K562 (cell line): Measurements from ENCODE around the gene NRSN2. TPM values are rescaled to one million over a fixed set of nuclear protein-coding genes. Genes with fewer than 3 reads are reported as not detected.

ENCODE experiments used
- ATAC-seq: fragments of 200-7000 bp; cut with Tn5 transposase; 3 replicates; pipeline ENCODE4 v1.9.1; 2020; ENCODE audit warnings: moderate library complexity
- BruUV-seq: library from RNA; stranded (reverse); fragments of 400-500 nt; replicated peaks from 2 replicates; lab custom pipeline; 2021; lab: Mats Ljungman, UMichigan
- CTCF ChIA-PET: fragments of 300-600 bp; formaldehyde crosslinking; extraction: SDS; loops from one replicate; lab custom pipeline; 2021; ENCODE audit warnings: low intra/inter-chr PET ratio; lab: Yijun Ruan, JAX
- POLR2A ChIA-PET: fragments of 300-600, 350-650 bp; sonication (Branson Sonifier 250); formaldehyde crosslinking; extraction: SDS; loops from one replicate; lab custom pipeline; 2021; ENCODE audit warnings: antibody characterized with exemption, inconsistent platforms; lab: Yijun Ruan, JAX
- DNase-seq, 4 experiments: peaks; one replicate each; pipeline versions ENCODE4 v3.0.0 to v3.0.0-alpha.2; 2011 to 2018; ENCODE audit warnings: low spot score in 3 of 4, mixed read lengths in 3 of 4; ENCODE audit errors: extremely low read depth in 1 of 4
- FAIRE-seq: peaks from 2 replicates; lab custom pipeline; 2011; peaks lifted over from hg19 to GRCh38; lab: Jason Lieb, UNC
- H2AFZ ChIP-seq: 2 replicates; pipeline ENCODE4 v1.6.0; 2011; ENCODE audit warnings: low read depth, low read length, control low read depth, inconsistent platforms
- H3K27ac ChIP-seq: fragments of 200-600 bp; 3 replicates; pipeline ENCODE4 v1.8.0; 2011; ENCODE audit warnings: low read depth, mild to moderate bottlenecking, control low read depth, inconsistent platforms, low read length, moderate library complexity, mixed read lengths; ENCODE audit errors: extremely low read depth
- H3K27me3 ChIP-seq, 2 experiments: fragments of 300-600 bp in 1 of 2; 2 replicates in 1 of 2; 3 replicates in 1 of 2; pipeline versions ENCODE4 v1.6.0 to v1.8.0; 2011; ENCODE audit warnings: inconsistent platforms in 2 of 2, low read length in 2 of 2, mild to moderate bottlenecking in 1 of 2, mixed read lengths in 1 of 2, moderate library complexity in 1 of 2; ENCODE audit not compliant: control insufficient read depth in 2 of 2, insufficient read depth in 2 of 2
- H3K36me3 ChIP-seq: fragments of 300-600 bp; 3 replicates; pipeline ENCODE4 v1.8.0; 2011; ENCODE audit warnings: mild to moderate bottlenecking, low read length, inconsistent platforms; ENCODE audit not compliant: control insufficient read depth, insufficient read depth
- H3K4me1 ChIP-seq, 2 experiments: fragments of 200-600 bp in 1 of 2; replicated peaks in 1 of 2; 2 replicates in 1 of 2; 3 replicates in 1 of 2; pipeline versions ENCODE4 v1.5.1 to v1.8.0; 2011; ENCODE audit warnings: inconsistent platforms in 2 of 2, low read length in 2 of 2, mild to moderate bottlenecking in 1 of 2, mixed read lengths in 1 of 2, moderate library complexity in 1 of 2; ENCODE audit not compliant: control insufficient read depth in 2 of 2, insufficient read depth in 2 of 2
- H3K4me2 ChIP-seq: 2 replicates; pipeline ENCODE4 v1.6.1; 2011; ENCODE audit warnings: low read length, control low read depth, inconsistent platforms, mixed read lengths; ENCODE audit not compliant: insufficient read depth
- H3K4me3 ChIP-seq: fragments of 200-600 bp; sonication (generic), shearing (Covaris generic); 2 replicates; pipeline ENCODE4 v1.5.1; 2016; ENCODE audit warnings: control low read depth, inconsistent platforms
- H3K79me2 ChIP-seq: fragments of 200-600 bp; 3 replicates; pipeline ENCODE4 v1.8.0; 2011; ENCODE audit warnings: low read length, inconsistent platforms; ENCODE audit not compliant: control insufficient read depth, insufficient read depth
- H3K9ac ChIP-seq, 2 experiments: 2 replicates each; pipeline versions ENCODE4 v1.6.0 to v1.6.1; 2011; ENCODE audit warnings: low read depth in 2 of 2, low read length in 2 of 2, control low read depth in 1 of 2, inconsistent platforms in 1 of 2, mild to moderate bottlenecking in 1 of 2, mixed read lengths in 1 of 2; ENCODE audit not compliant: insufficient read depth in 1 of 2
- H3K9me1 ChIP-seq: one replicate; pipeline ENCODE4 v1.6.0; 2011; ENCODE audit warnings: inconsistent platforms, mild to moderate bottlenecking, low read length, moderate library complexity; ENCODE audit not compliant: control insufficient read depth, insufficient read depth
- H3K9me3 ChIP-seq: replicated peaks from 2 replicates; pipeline ENCODE4 v1.5.1; 2011; ENCODE audit warnings: low read depth, low read length, inconsistent platforms; ENCODE audit not compliant: control insufficient read depth, insufficient read depth
- H4K20me1 ChIP-seq: replicated peaks from 2 replicates; pipeline ENCODE4 v1.6.1; 2011; ENCODE audit warnings: low read length, inconsistent platforms, mixed read lengths; ENCODE audit not compliant: control insufficient read depth, insufficient read depth
- HDAC1 ChIP-seq, 2 experiments: fragments of 450-650 bp; IDR thresholded peaks; 2 replicates each; pipeline ENCODE4 v1.6.1; 2016 to 2017; ENCODE audit warnings: inconsistent platforms in 1 of 2, mild to moderate bottlenecking in 1 of 2, moderate library complexity in 1 of 2
- WGBS: fragments of 100-300 bp; shearing (Covaris generic); methylation state at CpG from one replicate; pipeline ENCODE4 v1.1.6; 2016; ENCODE audit warnings: low coverage, mixed read lengths; ENCODE audit not compliant: insufficient coverage; ENCODE audit errors: missing lambda C conversion rate; 5-methylcytosine and 5-hydroxymethylcytosine counted together
- in situ Hi-C: fragments of 300-500 bp; cut with MboI; formaldehyde crosslinking; loops from 4 replicates; pipeline ENCODE4 v1.15.0; 2018; ENCODE audit warnings: inconsistent platforms, mixed read lengths
- intact Hi-C: fragments of 100-400 bp; cut with micrococcal nuclease; formaldehyde crosslinking; loops from 2 replicates; pipeline ENCODE4 v1.14.2; 2022
- polyA plus RNA-seq, 8 experiments: library from polyadenylated mRNA; depleted of rRNA in 4 of 8; stranded (reverse) in 5 of 8; unstranded in 3 of 8; fragments of >200 nt; fragmentation: Nextera tagmentation in 2 of 8; fragmentation: Illumina TruSeq in 1 of 8; extraction: Ambion mirVana in 2 of 8; extraction: Trizol in 1 of 8; gene quantifications; 2 replicates each; pipeline versions ENCODE4 v1.2.1 to v1.2.3, GENCODE V29; 2011 to 2014; ENCODE audit warnings: inconsistent platforms in 1 of 8, missing spikeins in 1 of 8
- total RNA-seq, 7 experiments: library from RNA; depleted of rRNA in 6 of 7; stranded (reverse); fragments of >200 nt in 6 of 7; fragmentation: Illumina TruSeq in 2 of 7; extraction: Trizol in 2 of 7; gene quantifications; 2 replicates each; pipeline versions ENCODE4 v1.2.1 to v1.2.3, GENCODE V29; 2011 to 2021; ENCODE audit warnings: low replicate concordance in 1 of 7
- TF ChIP-seq, protein P1 (sequence below): fragments of 250-450 bp; sonication (Bioruptor Pico); IDR thresholded peaks from 2 replicates; pipeline ENCODE4 v1.8.0; 2022; ENCODE audit warnings: moderate library complexity, mild to moderate bottlenecking, inconsistent platforms

NRSN2 gene
- total and polyA plus RNA-seq, 9 of the 15 experiments (the other 6 are each of a cell fraction or from before 2014, with no cell fraction given): 7.5 to 29.7 (median 11.1) TPM

DNA sequence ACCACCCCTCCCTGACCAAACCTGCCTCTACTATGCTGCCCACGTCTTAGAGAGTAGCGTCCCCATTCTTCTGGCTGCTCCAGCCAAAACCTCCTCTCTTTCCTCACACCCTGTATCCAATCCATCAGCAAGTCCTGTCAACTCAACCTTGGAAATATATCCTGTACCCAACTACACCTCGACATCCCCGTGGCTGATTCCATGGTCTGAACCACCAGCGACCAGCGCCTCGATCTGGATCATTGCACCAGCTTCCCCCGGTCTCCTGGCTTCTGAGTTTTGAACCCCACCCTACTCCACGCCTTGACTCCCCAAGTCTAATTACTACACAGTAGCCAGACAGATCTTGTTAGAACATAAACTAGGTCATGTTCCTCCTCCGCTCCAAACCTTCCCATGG is 9.8 kb downstream of the NRSN2 start:
- intact Hi-C loops: loop anchor here (10.0 kb wide), 2 partner anchors 188 to 288 kb away; partner anchors contain the start of gene CSNK2A1
- WGBS: 84% methylated on average over 6 of the region's 10 CpGs
- H3K27ac ChIP-seq: no peak overlapping the region; the same call in 2 of the 3 replicates

More for the DNA sequence above, 9.8 kb downstream of the NRSN2 start:
- in situ Hi-C loops: no loop called here
- no peaks in the 10 kb centered on the region for H3K79me2 ChIP-seq
- ChIA-PET CTCF (interaction anchor here (3.9 kb wide), 1 partner anchor 75 kb away, joined by 27 read pairs; no protein-coding TSS in a partner anchor), POLR2A (interaction anchor here (0.6 to 2.0 kb wide), 5 partner anchors 10 to 56 kb away, joined by 3 to 5 read pairs (median 4); partner anchors contain the start of gene TRIB3)
- no peaks in the 10 kb centered on the region for H4K20me1 ChIP-seq
- no peaks in the 10 kb centered on the region; the same call in 2 of the 3 replicates for H3K36me3 ChIP-seq
- TF ChIP-seq, protein P1, sequence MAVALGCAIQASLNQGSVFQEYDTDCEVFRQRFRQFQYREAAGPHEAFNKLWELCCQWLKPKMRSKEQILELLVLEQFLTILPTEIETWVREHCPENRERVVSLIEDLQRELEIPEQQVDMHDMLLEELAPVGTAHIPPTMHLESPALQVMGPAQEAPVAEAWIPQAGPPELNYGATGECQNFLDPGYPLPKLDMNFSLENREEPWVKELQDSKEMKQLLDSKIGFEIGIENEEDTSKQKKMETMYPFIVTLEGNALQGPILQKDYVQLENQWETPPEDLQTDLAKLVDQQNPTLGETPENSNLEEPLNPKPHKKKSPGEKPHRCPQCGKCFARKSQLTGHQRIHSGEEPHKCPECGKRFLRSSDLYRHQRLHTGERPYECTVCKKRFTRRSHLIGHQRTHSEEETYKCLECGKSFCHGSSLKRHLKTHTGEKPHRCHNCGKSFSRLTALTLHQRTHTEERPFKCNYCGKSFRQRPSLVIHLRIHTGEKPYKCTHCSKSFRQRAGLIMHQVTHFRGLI (CRISPR knock-in tag): no peak
- TF ChIP-seq HDAC1 (IDR thresholded peaks at IDR 0.05): no peak
- H3K9ac ChIP-seq: peak overlapping the region in 1 of 2 experiments; percentile 48; a peak in 1 of 4 replicates
- ATAC-seq: no peak
- H2AFZ ChIP-seq: no peak overlapping the region
- H3K4me3 ChIP-seq: no peak overlapping the region
- peaks cover 6 to 10% of the 10 kb centered on the region in 2 experiments; a peak in 4 of 5 replicates for H3K4me1 ChIP-seq
- BruUV-seq: no TSS peak
- DNase-seq: no peak
- no peak overlapping the region for H3K4me2 ChIP-seq
- H3K9me3 ChIP-seq: no peaks in the 10 kb centered on the region
- no peaks in the 10 kb centered on the region for H3K9me1 ChIP-seq
- no peak for FAIRE-seq
- H3K27me3 ChIP-seq: no peaks in the 10 kb centered on the region
